K562 (cell line): ENCODE results near the gene EYA4. TPM values are rescaled to one million over a fixed set of nuclear protein-coding genes. Genes with fewer than 3 reads are reported as not detected.

Source experiments
- MEIS2 ChIP-seq: fragments of 450-650 bp; IDR thresholded peaks from 2 replicates; pipeline ENCODE4 v1.6.1; 2014; ENCODE audit warnings: mild to moderate bottlenecking; ENCODE audit not compliant: partially characterized antibody
- POLR2G ChIP-seq: fragments of 200-400 bp; formaldehyde crosslinking; IDR thresholded peaks from 2 replicates; pipeline ENCODE4 v1.6.1; 2017; ENCODE audit warnings: low read depth, mild to moderate bottlenecking, antibody characterized with exemption, low read length, moderate library complexity
- ZNF407 ChIP-seq: fragments of 450-650 bp; IDR thresholded peaks from 2 replicates; pipeline ENCODE4 v1.6.1; 2016; ENCODE audit warnings: low read depth
- polyA plus RNA-seq, 8 experiments: library from polyadenylated mRNA; depleted of rRNA in 4 of 8; stranded (reverse) in 5 of 8; unstranded in 3 of 8; fragments of >200 nt; fragmentation: Nextera tagmentation in 2 of 8; fragmentation: Illumina TruSeq in 1 of 8; extraction: Ambion mirVana in 2 of 8; extraction: Trizol in 1 of 8; gene quantifications; 2 replicates each; pipeline versions ENCODE4 v1.2.1 to v1.2.3, GENCODE V29; 2011 to 2014; ENCODE audit warnings: inconsistent platforms in 1 of 8, missing spikeins in 1 of 8
- total RNA-seq, 7 experiments: library from RNA; depleted of rRNA in 6 of 7; stranded (reverse); fragments of >200 nt in 6 of 7; fragmentation: Illumina TruSeq in 2 of 7; extraction: Trizol in 2 of 7; gene quantifications; 2 replicates each; pipeline versions ENCODE4 v1.2.1 to v1.2.3, GENCODE V29; 2011 to 2021; ENCODE audit warnings: low replicate concordance in 1 of 7
- TF ChIP-seq, protein P1 (sequence below): sonication (generic); formaldehyde crosslinking; IDR thresholded peaks from 2 replicates; pipeline ENCODE4 v1.8.1; 2023; ENCODE audit warnings: mild to moderate bottlenecking, missing genetic modification reagents
- TF ChIP-seq, protein P2 (sequence below), 2 experiments: fragments of 450-650 bp; IDR thresholded peaks; 2 replicates each; pipeline ENCODE4 v1.6.1; 2018; ENCODE audit warnings: mild to moderate bottlenecking in 2 of 2, low read depth in 1 of 2; ENCODE audit not compliant: partially characterized antibody in 2 of 2
- TF ChIP-seq, protein P3 (sequence below), 2 experiments: fragments of 150-350 bp in 1 of 2; IDR thresholded peaks; 2 replicates each; pipeline ENCODE4 v1.6.1; 2012 to 2016; ENCODE audit warnings: low read depth in 2 of 2, low read length in 2 of 2, mild to moderate bottlenecking in 1 of 2, moderate library complexity in 1 of 2

Gene EYA4
- total and polyA plus RNA-seq, 9 of the 15 experiments (the other 6 are each of a cell fraction or from before 2014, with no cell fraction given) = 0.03 to 0.04 TPM; not detected in 7

DNA sequence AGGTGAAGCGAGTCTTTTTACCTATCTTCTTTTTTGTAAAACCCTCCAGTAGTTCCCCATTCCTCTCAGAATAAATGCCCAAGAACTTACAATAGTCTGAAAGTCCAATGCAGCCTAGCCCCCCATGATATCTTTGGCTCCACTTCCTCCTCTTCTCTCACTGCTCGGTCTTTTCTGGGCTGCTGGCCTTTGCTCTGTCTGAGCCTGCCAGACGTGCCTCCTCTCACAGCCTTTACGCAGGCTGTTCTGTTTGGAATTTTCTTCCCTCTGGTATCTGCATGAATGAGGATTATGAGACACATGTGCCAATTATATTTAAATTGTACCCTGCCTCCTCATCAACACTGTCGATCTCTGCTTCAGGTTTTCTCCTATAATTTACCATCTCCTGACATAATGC is 174.1 kb downstream of the EYA4 start (continued):
- TF ChIP-seq ZNF407 = no peak
- TF ChIP-seq, protein P1, sequence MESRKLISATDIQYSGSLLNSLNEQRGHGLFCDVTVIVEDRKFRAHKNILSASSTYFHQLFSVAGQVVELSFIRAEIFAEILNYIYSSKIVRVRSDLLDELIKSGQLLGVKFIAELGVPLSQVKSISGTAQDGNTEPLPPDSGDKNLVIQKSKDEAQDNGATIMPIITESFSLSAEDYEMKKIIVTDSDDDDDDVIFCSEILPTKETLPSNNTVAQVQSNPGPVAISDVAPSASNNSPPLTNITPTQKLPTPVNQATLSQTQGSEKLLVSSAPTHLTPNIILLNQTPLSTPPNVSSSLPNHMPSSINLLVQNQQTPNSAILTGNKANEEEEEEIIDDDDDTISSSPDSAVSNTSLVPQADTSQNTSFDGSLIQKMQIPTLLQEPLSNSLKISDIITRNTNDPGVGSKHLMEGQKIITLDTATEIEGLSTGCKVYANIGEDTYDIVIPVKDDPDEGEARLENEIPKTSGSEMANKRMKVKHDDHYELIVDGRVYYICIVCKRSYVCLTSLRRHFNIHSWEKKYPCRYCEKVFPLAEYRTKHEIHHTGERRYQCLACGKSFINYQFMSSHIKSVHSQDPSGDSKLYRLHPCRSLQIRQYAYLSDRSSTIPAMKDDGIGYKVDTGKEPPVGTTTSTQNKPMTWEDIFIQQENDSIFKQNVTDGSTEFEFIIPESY (CRISPR knock-in tag) = no peak
- TF ChIP-seq POLR2G = no peak
- TF ChIP-seq MEIS2 = no peak
- TF ChIP-seq, protein P2, sequence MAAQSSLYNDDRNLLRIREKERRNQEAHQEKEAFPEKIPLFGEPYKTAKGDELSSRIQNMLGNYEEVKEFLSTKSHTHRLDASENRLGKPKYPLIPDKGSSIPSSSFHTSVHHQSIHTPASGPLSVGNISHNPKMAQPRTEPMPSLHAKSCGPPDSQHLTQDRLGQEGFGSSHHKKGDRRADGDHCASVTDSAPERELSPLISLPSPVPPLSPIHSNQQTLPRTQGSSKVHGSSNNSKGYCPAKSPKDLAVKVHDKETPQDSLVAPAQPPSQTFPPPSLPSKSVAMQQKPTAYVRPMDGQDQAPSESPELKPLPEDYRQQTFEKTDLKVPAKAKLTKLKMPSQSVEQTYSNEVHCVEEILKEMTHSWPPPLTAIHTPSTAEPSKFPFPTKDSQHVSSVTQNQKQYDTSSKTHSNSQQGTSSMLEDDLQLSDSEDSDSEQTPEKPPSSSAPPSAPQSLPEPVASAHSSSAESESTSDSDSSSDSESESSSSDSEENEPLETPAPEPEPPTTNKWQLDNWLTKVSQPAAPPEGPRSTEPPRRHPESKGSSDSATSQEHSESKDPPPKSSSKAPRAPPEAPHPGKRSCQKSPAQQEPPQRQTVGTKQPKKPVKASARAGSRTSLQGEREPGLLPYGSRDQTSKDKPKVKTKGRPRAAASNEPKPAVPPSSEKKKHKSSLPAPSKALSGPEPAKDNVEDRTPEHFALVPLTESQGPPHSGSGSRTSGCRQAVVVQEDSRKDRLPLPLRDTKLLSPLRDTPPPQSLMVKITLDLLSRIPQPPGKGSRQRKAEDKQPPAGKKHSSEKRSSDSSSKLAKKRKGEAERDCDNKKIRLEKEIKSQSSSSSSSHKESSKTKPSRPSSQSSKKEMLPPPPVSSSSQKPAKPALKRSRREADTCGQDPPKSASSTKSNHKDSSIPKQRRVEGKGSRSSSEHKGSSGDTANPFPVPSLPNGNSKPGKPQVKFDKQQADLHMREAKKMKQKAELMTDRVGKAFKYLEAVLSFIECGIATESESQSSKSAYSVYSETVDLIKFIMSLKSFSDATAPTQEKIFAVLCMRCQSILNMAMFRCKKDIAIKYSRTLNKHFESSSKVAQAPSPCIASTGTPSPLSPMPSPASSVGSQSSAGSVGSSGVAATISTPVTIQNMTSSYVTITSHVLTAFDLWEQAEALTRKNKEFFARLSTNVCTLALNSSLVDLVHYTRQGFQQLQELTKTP (IDR thresholded peaks at IDR 0.05; ENCODE audit: low read depth in 1 of 2, partially characterized antibody in 2 of 2) = no peak
- TF ChIP-seq, protein P3, sequence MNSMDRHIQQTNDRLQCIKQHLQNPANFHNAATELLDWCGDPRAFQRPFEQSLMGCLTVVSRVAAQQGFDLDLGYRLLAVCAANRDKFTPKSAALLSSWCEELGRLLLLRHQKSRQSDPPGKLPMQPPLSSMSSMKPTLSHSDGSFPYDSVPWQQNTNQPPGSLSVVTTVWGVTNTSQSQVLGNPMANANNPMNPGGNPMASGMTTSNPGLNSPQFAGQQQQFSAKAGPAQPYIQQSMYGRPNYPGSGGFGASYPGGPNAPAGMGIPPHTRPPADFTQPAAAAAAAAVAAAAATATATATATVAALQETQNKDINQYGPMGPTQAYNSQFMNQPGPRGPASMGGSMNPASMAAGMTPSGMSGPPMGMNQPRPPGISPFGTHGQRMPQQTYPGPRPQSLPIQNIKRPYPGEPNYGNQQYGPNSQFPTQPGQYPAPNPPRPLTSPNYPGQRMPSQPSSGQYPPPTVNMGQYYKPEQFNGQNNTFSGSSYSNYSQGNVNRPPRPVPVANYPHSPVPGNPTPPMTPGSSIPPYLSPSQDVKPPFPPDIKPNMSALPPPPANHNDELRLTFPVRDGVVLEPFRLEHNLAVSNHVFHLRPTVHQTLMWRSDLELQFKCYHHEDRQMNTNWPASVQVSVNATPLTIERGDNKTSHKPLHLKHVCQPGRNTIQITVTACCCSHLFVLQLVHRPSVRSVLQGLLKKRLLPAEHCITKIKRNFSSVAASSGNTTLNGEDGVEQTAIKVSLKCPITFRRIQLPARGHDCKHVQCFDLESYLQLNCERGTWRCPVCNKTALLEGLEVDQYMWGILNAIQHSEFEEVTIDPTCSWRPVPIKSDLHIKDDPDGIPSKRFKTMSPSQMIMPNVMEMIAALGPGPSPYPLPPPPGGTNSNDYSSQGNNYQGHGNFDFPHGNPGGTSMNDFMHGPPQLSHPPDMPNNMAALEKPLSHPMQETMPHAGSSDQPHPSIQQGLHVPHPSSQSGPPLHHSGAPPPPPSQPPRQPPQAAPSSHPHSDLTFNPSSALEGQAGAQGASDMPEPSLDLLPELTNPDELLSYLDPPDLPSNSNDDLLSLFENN (IDR thresholded peaks at IDR 0.05; ENCODE audit: low read depth in 2 of 2, low read length in 2 of 2) = no peak
